RPMI8226 (cell line): ENCODE data around the gene DMD.
"Not testable (repeated sequence)": the region's sequence is repeated elsewhere in the genome, so short reads cannot be mapped to it uniquely, and the experiment has no call there.

Experiments used
- DNase-seq: peaks from one replicate; pipeline ENCODE4 v3.0.0-alpha.2; 2015

The DMD gene

DNA sequence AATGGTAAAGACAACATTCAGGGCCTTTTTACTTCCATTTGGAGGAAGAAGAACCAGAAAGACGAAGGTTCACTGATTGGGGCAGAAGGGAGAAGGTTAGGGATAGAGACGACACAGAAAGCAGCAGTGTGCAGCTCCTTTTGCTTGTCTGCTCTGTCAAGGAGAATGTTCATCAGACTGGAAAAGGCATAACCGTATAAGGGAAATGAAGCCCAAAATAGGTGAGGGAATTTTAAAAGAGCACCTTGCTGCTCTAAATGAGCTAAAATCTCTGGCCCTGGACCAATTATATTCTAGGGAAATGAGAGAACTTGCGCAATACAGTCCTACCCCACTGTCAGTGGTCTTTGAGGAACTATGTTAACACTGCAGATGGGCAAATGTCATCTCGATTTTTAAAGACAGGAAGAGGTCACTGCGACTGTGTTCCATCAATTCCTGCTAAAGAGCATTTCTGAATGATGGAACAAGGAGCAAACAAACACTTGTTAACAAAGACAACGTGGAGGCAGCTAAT lies 1229.7 kb downstream of the DMD start:
- no peak for DNase-seq

GRCh38 chrX:31969714-31970113 lies 1241.6 kb downstream of the DMD start:
- DNase-seq = no peak

DNA sequence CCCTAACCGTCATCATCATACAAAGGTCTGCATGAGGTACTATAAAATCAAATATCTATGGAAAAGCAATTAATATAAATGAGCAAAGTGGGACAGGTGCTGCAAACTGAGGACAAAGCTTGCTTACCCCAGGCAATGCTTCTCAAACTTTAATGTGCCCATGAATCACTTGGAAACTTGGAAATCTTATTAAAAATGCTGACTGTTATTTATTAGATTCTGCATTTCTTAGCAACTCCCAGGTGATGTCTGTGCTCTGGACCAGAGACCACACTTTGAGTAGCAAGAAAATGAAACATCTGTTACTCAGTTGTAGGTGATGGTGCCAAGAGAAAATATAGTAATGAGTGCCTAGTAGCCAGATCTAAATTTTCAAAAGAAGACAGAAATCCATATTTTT lies 1249.1 kb downstream of the DMD start:
- no peak for DNase-seq

DNA sequence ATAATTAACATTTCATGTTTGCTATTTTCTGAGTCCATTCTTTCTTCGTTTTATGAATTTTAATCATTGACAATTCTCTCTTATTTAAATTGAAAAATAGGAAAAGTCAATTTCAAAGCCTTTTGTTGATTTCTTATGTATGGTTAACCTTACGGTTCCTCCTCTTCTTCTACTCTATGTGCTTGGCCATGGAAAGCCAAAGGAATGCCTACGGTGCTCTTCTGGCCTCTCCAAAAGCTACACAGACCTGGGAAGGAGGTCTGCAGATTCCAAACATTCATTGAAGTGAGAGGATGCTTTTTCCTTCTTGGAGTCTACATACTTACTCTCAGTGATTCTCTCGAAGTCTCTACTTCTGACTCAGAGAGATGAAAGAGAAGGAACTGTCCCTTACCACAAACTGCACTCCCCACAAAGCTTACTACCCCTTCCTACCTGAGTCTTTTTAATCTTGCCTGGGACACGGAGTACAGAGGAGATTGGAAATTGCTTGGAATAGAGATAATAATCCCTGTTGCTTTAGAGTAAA lies 1276.4 kb downstream of the DMD start:
- no peak for DNase-seq

- DNase-seq = no peak
These were observed 1277.3 kb downstream of the DMD start for GRCh38 chrX:31934015-31934414.

- DNase-seq = no peak
These were observed 1278.6 kb downstream of the DMD start for GRCh38 chrX:31932769-31933168.

DNA sequence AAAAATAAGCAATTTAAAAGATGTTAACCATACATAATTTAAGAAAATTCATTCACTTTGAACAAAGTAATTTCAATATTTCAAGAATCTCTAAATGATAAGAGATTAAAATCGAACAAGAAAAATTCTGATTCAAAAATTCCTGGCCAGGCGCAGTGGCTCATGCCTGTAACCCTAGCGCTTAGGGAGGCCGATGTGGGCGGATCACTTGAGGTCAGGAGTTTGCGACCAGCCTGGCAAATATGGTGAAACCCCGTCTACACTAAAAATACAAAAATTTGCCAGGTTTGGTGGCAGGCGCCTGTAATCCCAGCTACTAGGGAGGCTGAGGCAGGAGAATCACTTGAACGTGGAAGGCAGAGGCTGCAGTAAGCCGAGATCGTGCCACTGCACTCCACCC lies 1279.0 kb downstream of the DMD start:
- not testable (repeated sequence) for DNase-seq

DNA sequence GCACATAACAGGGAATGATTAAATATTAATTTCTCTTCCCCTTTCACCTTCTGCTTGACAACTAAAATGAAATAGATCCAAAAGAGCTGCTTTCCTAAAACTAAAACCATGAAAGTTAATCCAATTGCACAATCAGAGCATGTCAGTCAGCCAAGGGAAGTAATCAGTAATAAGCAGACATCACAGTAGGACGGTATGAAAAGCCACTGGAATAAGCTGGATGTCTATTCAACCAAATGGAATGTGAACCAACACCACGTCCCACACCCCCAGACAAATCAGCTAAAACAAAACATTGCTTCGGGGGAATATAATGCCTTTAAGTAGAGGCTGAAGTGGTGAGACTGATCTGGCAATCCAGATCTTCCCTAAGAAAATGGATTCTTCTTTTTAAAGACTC lies 1280.1 kb downstream of the DMD start:
- no peak for DNase-seq

DNA sequence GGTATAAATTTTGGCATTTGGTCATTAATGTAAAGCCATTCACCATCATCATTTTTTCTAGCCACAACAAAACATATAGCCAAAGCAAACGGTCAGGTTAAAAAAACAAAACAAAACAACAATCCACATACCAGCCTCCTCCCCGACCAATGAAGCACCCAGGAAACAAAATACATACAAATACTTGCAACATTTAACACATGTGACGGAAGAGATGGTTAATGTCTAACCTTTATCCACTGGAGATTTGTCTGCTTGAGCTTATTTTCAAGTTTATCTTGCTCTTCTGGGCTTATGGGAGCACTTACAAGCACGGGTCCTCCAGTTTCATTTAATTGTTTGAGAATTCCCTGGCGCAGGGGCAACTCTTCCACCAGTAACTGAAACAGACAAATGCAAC lies 1282.0 kb downstream of the DMD start:
- no peak for DNase-seq

- DNase-seq = no peak
These were observed 1290.1 kb downstream of the DMD start for GRCh38 chrX:31921236-31921635.

DNA sequence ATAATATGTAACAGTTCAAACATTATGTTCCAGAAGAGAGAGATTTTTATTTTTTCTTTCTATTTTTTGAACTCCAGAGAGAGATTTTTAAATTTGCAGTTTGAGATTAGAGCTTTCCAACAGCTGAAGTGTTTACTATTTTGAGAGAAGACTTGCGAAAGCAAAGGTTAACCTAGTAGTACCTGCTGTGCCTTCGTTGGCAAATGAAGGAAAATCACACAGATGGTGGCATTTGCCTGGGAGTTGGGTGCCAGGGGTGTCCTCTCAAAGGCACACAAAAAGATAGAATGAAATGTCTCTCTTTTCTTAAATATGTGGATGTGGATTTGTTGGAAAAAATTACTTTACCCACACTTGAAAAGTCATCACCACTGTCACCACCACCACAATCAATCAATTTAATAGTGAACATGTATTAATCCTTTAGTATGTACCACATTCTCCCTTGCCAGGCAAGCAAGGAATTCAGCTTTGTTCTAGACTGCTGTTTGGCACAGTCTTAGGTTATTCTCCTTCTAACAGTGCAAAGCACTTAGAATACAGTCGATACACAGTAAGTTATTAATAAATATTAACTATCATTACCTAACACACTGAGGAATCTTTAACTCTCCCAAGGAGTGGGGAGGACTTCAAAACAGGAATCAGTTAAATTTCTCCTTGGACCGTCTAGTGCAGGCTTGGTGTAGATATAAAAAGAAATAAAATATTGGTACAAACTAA lies 1301.3 kb downstream of the DMD start:
- DNase-seq = no peak

GRCh38 chrX:31894152-31894551 lies 1317.2 kb downstream of the DMD start:
- DNase-seq = no peak

GRCh38 chrX:31893525-31893924 lies 1317.8 kb downstream of the DMD start:
- peak; percentile 7 for DNase-seq

- DNase-seq = no peak
These were observed 1322.3 kb downstream of the DMD start for GRCh38 chrX:31889088-31889487.

DNA sequence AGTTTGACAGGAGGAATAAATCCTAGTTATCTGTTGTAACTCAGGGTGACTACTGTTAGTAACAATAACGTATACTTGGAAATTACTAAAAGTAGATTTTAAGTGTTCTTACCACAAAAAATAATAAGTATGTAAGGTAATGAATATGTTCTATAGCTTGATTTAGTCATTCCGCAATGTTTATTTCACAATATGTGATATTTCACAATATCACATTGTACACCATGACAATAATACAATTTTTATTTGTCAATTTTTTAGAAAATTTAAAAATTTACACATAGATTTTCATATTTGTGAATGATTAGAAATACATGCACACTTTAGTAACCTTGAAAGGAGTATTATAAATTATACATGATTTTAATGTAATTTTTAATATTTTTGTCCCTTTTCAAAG lies 1326.8 kb downstream of the DMD start:
- no peak for DNase-seq

GRCh38 chrX:31872007-31872406 lies 1339.3 kb downstream of the DMD start:
- no peak for DNase-seq

GRCh38 chrX:31870267-31870666 lies 1341.1 kb downstream of the DMD start:
- no peak for DNase-seq

DNA sequence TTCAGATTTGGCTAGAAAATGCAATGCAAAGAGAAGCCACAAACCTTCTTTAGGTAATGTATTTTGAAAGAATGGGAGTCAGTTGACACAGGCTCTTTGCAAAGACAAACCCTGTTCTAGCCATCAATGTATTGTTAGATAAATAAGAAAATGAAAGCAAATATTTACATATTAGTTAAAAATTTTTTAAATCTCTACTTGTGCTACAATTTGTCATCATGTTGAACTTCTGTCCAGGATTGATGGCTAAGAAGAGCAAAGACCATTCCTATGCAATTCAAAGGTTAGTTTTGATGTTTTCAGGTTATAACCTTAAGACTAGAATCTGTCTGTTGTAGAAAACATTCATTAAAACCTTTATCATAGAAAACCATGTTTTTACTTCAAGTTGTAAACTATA lies 1350.7 kb downstream of the DMD start:
- DNase-seq = no peak

- DNase-seq = no peak
These were observed 1352.4 kb downstream of the DMD start for GRCh38 chrX:31858915-31859314.

DNA sequence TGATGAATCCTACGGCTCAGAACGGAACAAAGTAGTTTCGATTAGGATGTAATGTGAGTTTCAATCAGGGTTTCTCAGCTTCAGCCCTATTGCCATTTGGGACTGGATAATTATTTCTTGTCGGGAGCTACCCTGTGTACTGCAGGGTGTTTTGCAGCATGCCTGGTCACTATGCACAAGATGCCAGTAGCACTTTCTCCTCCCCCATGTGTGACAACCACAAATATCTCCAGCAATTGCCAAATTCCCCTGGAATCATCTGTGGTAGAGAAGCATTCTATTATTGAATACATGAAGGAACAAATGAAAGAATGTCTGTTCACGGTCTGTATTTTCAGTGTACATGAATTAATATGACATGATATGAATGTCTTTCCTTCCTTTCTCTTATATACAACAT lies 1356.6 kb downstream of the DMD start:
- DNase-seq = no peak

DNA sequence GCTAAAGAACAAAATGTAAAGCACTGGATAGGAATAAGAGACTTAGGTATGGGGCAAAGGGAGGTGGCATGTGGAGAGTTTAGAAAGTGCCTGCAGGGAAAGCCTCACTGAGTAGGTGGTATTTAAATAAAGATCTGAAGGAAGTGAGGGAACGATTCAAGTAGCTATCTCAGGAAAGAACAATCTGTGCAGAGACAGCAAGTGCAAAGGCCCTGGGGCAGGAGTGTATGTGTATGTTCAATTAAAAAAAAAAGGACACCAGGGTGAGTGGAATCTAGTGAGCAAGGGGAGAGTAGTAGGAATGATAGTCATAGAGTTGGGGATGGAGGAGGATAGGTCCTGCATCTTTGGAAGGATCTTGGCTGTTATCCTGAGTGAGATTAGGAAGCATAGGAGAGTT lies 1359.6 kb downstream of the DMD start:
- DNase-seq = no peak

- DNase-seq = no peak
These were observed 1363.6 kb downstream of the DMD start for GRCh38 chrX:31847773-31848172.

GRCh38 chrX:31845003-31845402 lies 1366.3 kb downstream of the DMD start:
- no peak for DNase-seq

- DNase-seq = no peak
These were observed 1372.7 kb downstream of the DMD start for GRCh38 chrX:31838617-31839016.

GRCh38 chrX:31837445-31838049 lies 1373.8 kb downstream of the DMD start:
- no peak for DNase-seq
